Stimulated activated CD4-positive, alpha-beta T cell treated with anti-CD3 and anti-CD28 coated beads, TNF-alpha, amount 100 ng/mL, for 4 hours (primary cell): ENCODE measurements around the gene KIAA1671.

ENCODE experiments used
- DNase-seq, 3 experiments: peaks; one replicate each; pipeline ENCODE4 v3.0.0-alpha.2; 2020; ENCODE audit warnings: low read depth in 3 of 3

The KIAA1671 gene

GRCh38 chr22:25068707-25069106 is 116.2 kb downstream of the KIAA1671 start:
- DNase-seq: no peak

GRCh38 chr22:25069426-25069757 is 116.9 kb downstream of the KIAA1671 start:
- DNase-seq: no peak

- DNase-seq: no peak
Observed at GRCh38 chr22:25069758-25070481, 117.4 kb downstream of the KIAA1671 start.

- no peak for DNase-seq
Observed at GRCh38 chr22:25070956-25071355, 118.4 kb downstream of the KIAA1671 start.

GRCh38 chr22:25071720-25072119 is 119.2 kb downstream of the KIAA1671 start:
- no peak for DNase-seq

- DNase-seq: no peak
Observed at GRCh38 chr22:25072406-25072805, 119.9 kb downstream of the KIAA1671 start.

GRCh38 chr22:25076336-25076735 is 123.8 kb downstream of the KIAA1671 start:
- DNase-seq: peak in 1 of 3 experiments; percentile 39

GRCh38 chr22:25077056-25077455 is 124.5 kb downstream of the KIAA1671 start:
- DNase-seq: no peak

GRCh38 chr22:25077964-25078363 is 125.4 kb downstream of the KIAA1671 start:
- no peak for DNase-seq

GRCh38 chr22:25078591-25078990 is 126.1 kb downstream of the KIAA1671 start:
- no peak for DNase-seq

- DNase-seq: no peak
Observed at GRCh38 chr22:25080855-25081254, 128.3 kb downstream of the KIAA1671 start.

- DNase-seq: peak in 1 of 3 experiments; percentile 11
Observed at GRCh38 chr22:25081409-25081824, 128.9 kb downstream of the KIAA1671 start.

- no peak for DNase-seq
Observed at GRCh38 chr22:25082096-25082495, 129.6 kb downstream of the KIAA1671 start.

GRCh38 chr22:25083056-25083806 is 130.7 kb downstream of the KIAA1671 start:
- DNase-seq: no peak

- DNase-seq: no peak
Observed at GRCh38 chr22:25083807-25084200, 131.3 kb downstream of the KIAA1671 start.

GRCh38 chr22:25084405-25085107 is 132.0 kb downstream of the KIAA1671 start:
- DNase-seq: no peak

GRCh38 chr22:25085156-25085555 is 132.6 kb downstream of the KIAA1671 start:
- no peak for DNase-seq

- DNase-seq: no peak
Observed at GRCh38 chr22:25085930-25086901, 133.7 kb downstream of the KIAA1671 start.

- DNase-seq: no peak
Observed at GRCh38 chr22:25086902-25087282, 134.4 kb downstream of the KIAA1671 start.

GRCh38 chr22:25090225-25090890 is 137.8 kb downstream of the KIAA1671 start:
- no peak for DNase-seq

- no peak for DNase-seq
Observed at GRCh38 chr22:25091458-25091857, 138.9 kb downstream of the KIAA1671 start.
